Lung (tissue), 12 donors: ENCODE measurements around the gene LAMA3. TPM values are rescaled to one million over a fixed set of nuclear protein-coding genes. Genes with fewer than 3 reads are reported as not detected.

ENCODE experiments used
- ATAC-seq: fragments of 200-7000 bp; cut with Tn5 transposase; one replicate; pipeline ENCODE4 v1.9.1; 2020; ENCODE audit warnings: moderate number of reproducible peaks; ENCODE audit not compliant: insufficient read depth, low FRiP score
- DNase-seq, 3 donors: peaks; one replicate each; pipeline ENCODE4 v3.0.0-alpha.2; 2013 to 2017
- H3K27ac ChIP-seq, 2 donors: one replicate each; pipeline ENCODE4 v1.5.1; 2013; ENCODE audit warnings: mild to moderate bottlenecking in 2 of 2, moderate library complexity in 2 of 2, control low read depth in 1 of 2, inconsistent platforms in 1 of 2, low read depth in 1 of 2, low read length in 1 of 2
- H3K27me3 ChIP-seq, 3 donors: one replicate each; pipeline ENCODE4 v1.5.1; 2013; ENCODE audit warnings: low read length in 2 of 3; ENCODE audit not compliant: control insufficient read depth in 3 of 3, insufficient read depth in 3 of 3
- H3K36me3 ChIP-seq, 4 donors: one replicate each; pipeline ENCODE4 v1.5.1; 2013; ENCODE audit warnings: low read length in 4 of 4, mild to moderate bottlenecking in 1 of 4, moderate library complexity in 1 of 4; ENCODE audit not compliant: control insufficient read depth in 4 of 4, insufficient read depth in 4 of 4
- H3K4me1 ChIP-seq, 5 donors: one replicate each; pipeline ENCODE4 v1.5.1; 2013; ENCODE audit warnings: low read length in 5 of 5, mild to moderate bottlenecking in 2 of 5, moderate library complexity in 1 of 5; ENCODE audit not compliant: control insufficient read depth in 5 of 5, insufficient read depth in 5 of 5
- H3K4me3 ChIP-seq: one replicate; pipeline ENCODE4 v1.5.1; 2013; ENCODE audit warnings: mild to moderate bottlenecking, control low read depth, moderate library complexity
- H3K9ac ChIP-seq, 2 donors: one replicate each; pipeline ENCODE4 v1.5.1; 2013; ENCODE audit warnings: low read length in 2 of 2, control low read depth in 1 of 2; ENCODE audit not compliant: insufficient read depth in 1 of 2
- H3K9me3 ChIP-seq, 4 donors: one replicate each; pipeline ENCODE4 v1.5.1; 2013; ENCODE audit warnings: low read length in 3 of 4, mild to moderate bottlenecking in 1 of 4, moderate library complexity in 1 of 4; ENCODE audit not compliant: control insufficient read depth in 4 of 4, insufficient read depth in 3 of 4
- WGBS, 2 donors: extraction: QIAGEN DNeasy Blood & Tissue Kit; methylation state at CpG; one replicate each; pipeline ENCODE4 v1.1.7; 2013; 5-methylcytosine and 5-hydroxymethylcytosine counted together
- polyA plus RNA-seq, 2 donors: library from polyadenylated mRNA; stranded (reverse); fragments of 200-250 nt; gene quantifications; one replicate each; pipeline ENCODE4 v1.2.1, GENCODE V29; 2013
- total RNA-seq, 2 donors: library from RNA; depleted of rRNA in 1 of 2; stranded (reverse); fragments of >200 nt in 1 of 2; gene quantifications; one replicate each; pipeline ENCODE4 v1.2.1, GENCODE V29; 2014 to 2021
- TF ChIP-seq, protein P1 (sequence below): IDR thresholded peaks from 2 replicates; pipeline ENCODE4 v1.5.1; 2012; ENCODE audit warnings: mild to moderate bottlenecking; ENCODE audit errors: control extremely low read depth, extremely low read depth
- donor health status: control.
- donor health status: control.
- donor health status: Bipolar disorder and iron deficiency.
- donor health status: healthy.
- donor health status: DM: yes; HTN: yes; CAD: no.

Gene LAMA3
- total and polyA plus RNA-seq, 4 donors: 14.1 to 110 (median 51.9) TPM

DNA sequence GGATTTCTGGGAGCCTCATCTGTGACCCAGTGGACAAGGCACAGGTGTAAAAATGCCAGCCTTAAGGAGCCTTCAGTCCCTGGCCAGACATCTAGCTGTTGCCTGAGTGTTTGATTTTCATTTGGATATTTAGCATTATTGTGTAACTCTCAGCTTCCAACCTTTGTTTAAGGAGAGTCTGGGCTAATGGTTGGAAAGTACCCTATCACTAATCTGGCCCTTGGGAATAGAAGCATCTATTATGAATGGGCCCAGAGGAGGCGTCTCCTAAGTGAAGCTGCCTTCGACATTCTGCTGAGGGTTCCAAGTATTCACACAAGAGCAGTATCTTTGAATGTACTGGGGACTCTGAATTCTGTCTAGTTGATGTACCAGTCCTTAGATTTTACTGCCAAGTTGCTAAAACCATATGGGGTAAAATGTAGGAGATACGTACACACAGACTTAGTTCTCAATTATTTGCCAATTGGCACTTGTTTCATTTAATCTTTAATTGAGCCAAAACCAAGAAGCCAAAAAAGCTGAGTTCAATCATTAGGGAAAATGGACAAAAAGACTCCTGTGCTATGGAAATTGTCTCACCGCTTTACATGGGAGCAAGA is 19.3 kb upstream of the LAMA3 start:
- Histone ChIP-seq H3K4me3 (no peak overlapping the region), H3K9me3 (no peaks in the 10 kb centered on the region), H3K36me3 (no peaks in the 10 kb centered on the region), H3K4me1 (peaks cover 0 to 3% (median 0%) of the 10 kb centered on the region in 5 donors), H3K9ac (no peak overlapping the region), H3K27ac (no peak overlapping the region), H3K27me3 (peaks cover 0 to 7% (median under 1%) of the 10 kb centered on the region in 3 donors)
- WGBS, 2 donors: 69 to 89% methylated on average over 4 of the region's 4 CpGs
- TF ChIP-seq, protein P1, sequence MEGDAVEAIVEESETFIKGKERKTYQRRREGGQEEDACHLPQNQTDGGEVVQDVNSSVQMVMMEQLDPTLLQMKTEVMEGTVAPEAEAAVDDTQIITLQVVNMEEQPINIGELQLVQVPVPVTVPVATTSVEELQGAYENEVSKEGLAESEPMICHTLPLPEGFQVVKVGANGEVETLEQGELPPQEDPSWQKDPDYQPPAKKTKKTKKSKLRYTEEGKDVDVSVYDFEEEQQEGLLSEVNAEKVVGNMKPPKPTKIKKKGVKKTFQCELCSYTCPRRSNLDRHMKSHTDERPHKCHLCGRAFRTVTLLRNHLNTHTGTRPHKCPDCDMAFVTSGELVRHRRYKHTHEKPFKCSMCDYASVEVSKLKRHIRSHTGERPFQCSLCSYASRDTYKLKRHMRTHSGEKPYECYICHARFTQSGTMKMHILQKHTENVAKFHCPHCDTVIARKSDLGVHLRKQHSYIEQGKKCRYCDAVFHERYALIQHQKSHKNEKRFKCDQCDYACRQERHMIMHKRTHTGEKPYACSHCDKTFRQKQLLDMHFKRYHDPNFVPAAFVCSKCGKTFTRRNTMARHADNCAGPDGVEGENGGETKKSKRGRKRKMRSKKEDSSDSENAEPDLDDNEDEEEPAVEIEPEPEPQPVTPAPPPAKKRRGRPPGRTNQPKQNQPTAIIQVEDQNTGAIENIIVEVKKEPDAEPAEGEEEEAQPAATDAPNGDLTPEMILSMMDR: no peak
- DNase-seq (no peak), ATAC-seq (no peak)

DNA sequence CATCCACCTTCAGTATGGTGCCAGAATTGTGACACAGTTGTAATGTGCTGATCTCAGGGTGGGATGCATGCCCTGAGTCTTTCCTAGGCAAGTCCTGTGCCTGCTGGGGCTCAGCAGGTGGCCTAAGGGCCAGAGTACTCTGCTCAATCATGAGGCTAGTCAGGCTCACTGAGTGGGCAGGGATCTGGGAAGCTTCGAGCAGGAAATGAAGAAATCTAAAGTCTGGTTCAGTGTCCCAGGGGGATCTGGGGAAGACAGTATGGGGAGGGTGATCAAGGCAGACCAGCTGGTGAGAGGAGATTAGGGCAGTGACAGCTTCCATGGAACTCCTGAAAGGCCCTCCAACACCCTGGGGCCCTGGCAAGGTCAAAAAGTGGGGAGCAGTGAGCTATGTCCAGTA is 17.7 kb upstream of the LAMA3 start:
- H3K27ac ChIP-seq: no peak overlapping the region
- no peak for DNase-seq
- no peaks in the 10 kb centered on the region for H3K36me3 ChIP-seq
- peaks cover 0 to 3% (median 0%) of the 10 kb centered on the region in 5 donors for H3K4me1 ChIP-seq
- no peaks in the 10 kb centered on the region for H3K9me3 ChIP-seq
- H3K27me3 ChIP-seq: peaks cover 0 to 2% (median 0%) of the 10 kb centered on the region in 3 donors
- H3K4me3 ChIP-seq: no peak overlapping the region
- no peak overlapping the region for H3K9ac ChIP-seq
- 75 to 90% methylated on average over 1 of the region's 1 CpG for WGBS, 2 donors
- TF ChIP-seq, protein P1: no peak
- no peak for ATAC-seq

DNA sequence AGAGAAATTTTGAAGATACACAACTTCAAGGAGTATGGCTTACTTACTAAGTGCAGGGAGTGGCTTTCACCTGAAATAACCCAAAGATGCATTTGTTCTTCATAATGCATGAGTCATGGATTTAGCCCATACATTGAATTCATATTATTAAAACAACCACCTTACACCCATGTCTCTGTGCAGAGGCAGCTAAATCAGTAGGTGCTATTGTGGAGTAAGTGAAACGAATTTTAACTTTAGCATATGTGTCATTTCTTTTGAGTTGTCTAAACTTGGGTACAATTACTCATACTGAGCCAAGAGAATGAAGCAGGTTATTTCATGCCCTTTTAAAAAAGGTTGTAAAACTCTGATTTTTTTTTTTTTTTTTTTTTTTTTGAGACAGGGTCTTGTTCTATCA is 15.5 kb upstream of the LAMA3 start:
- Histone ChIP-seq H3K27ac (no peak overlapping the region), H3K9ac (no peak overlapping the region), H3K4me1 (peaks cover 0 to 3% (median 0%) of the 10 kb centered on the region in 5 donors), H3K9me3 (no peaks in the 10 kb centered on the region), H3K4me3 (no peak overlapping the region), H3K27me3 (peaks cover 0 to 2% (median 0%) of the 10 kb centered on the region in 3 donors), H3K36me3 (no peaks in the 10 kb centered on the region)
- TF ChIP-seq, protein P1: no peak
- WGBS, 2 donors: 83 to 84% methylated on average over 1 of the region's 1 CpG
- ATAC-seq (no peak), DNase-seq (no peak)

DNA sequence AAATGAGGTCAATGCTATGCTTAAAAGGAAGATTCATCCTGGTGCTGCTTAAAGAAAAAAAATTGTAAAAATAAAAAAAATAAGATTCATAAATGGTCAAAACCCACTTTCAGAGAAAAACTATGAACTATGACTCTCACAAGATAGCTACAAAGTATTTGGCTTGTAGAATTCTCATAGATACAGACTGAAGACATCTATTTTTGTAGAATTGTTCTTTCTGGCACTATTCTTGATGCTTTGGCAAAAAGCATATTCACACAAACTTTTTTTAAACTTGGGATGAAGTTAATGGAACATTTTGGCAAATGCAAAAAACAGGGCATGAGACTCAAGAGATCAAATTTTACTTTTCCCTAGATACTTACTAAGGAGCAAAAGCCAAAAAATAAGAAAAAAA is 14.0 kb upstream of the LAMA3 start:
- TF ChIP-seq, protein P1: no peak
- ATAC-seq: no peak

More for the DNA sequence above, 14.0 kb upstream of the LAMA3 start:
- H3K9me3 ChIP-seq: no peaks in the 10 kb centered on the region
- H3K27me3 ChIP-seq: peaks cover 0 to 4% (median 0%) of the 10 kb centered on the region in 3 donors
- no peak for DNase-seq
- H3K27ac ChIP-seq: no peak overlapping the region
- no peak overlapping the region for H3K4me3 ChIP-seq
- no peak overlapping the region for H3K9ac ChIP-seq
- H3K4me1 ChIP-seq: no peaks in the 10 kb centered on the region
- H3K36me3 ChIP-seq: no peaks in the 10 kb centered on the region
